ENCODE measurements around the gene CDCA7L. TPM values are rescaled to one million over a fixed set of nuclear protein-coding genes. Genes with fewer than 3 reads are reported as not detected.
"Not testable (repeated sequence)": the region's sequence is repeated elsewhere in the genome, so short reads cannot be mapped to it uniquely, and the experiment has no call there.

CDCA7L gene
- total RNA-seq, 4 donors from 2014 or later: 0.88 to 6.7 (median 1.8) TPM

DNA sequence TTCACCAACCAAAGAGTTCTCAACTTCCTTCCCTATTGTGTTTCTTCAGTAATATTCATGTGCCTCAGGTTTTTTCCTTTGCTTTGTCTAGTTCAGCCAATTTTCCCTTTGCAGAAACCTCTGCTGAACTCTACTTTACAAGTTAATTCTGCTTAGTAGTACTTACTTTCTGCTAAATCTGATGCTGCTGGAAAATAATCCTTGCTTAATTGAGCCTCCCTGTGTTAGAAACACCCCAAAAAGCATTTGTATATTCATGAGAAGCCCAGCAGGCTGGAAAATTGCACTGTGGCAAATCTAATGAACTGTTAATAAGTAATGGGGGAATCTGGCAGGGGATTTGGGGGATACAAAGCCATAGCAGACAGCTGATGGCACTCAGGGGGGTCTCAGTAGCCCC, 78.5 kb downstream of the CDCA7L start:
- Histone ChIP-seq H3K27ac (no peak overlapping the region), H3K27me3 (no peaks in the 10 kb centered on the region), H3K9me3 (no peaks in the 10 kb centered on the region), H3K4me3 (no peak overlapping the region), H3K36me3 (no peaks in the 10 kb centered on the region), H3K4me1 (no peaks in the 10 kb centered on the region)
- in situ Hi-C loops (cut with MboI; ENCODE audit: low sequenced_read_pairs in 4 of 4) (no loop called here), intact Hi-C loops (cut with DNase I; ENCODE audit: low total_unique reads) (no loop called here)
- TF ChIP-seq, protein P1, sequence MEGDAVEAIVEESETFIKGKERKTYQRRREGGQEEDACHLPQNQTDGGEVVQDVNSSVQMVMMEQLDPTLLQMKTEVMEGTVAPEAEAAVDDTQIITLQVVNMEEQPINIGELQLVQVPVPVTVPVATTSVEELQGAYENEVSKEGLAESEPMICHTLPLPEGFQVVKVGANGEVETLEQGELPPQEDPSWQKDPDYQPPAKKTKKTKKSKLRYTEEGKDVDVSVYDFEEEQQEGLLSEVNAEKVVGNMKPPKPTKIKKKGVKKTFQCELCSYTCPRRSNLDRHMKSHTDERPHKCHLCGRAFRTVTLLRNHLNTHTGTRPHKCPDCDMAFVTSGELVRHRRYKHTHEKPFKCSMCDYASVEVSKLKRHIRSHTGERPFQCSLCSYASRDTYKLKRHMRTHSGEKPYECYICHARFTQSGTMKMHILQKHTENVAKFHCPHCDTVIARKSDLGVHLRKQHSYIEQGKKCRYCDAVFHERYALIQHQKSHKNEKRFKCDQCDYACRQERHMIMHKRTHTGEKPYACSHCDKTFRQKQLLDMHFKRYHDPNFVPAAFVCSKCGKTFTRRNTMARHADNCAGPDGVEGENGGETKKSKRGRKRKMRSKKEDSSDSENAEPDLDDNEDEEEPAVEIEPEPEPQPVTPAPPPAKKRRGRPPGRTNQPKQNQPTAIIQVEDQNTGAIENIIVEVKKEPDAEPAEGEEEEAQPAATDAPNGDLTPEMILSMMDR (IDR thresholded peaks at IDR 0.05 in 4 of 5, conservative IDR thresholded peaks at IDR 0.05 in 1 of 5): no peak
- TF ChIP-seq POLR2A (IDR thresholded peaks at IDR 0.05): no peak
- no peak for ATAC-seq
- DNase-seq: no peak

DNA sequence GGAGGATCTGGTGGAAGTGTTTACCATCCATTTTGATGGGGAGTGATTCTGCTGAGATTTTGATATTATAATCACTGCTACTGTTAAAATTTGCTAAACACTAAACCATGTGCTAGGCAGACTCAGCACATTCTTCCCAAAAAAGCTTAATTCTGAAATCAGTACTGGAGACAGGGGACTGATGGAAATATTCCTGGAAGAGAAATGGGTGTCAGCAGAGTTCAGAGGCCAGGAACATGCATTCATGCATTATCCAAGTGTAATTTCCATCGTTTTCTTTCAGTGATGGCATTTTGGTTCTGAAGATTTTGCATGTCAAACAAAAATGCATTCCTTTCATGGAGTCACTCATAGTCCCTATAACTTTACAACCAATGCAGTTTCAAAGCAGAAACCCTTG, 79.0 kb downstream of the CDCA7L start:
- Histone ChIP-seq H3K4me3 (no peak overlapping the region), H3K27ac (no peak overlapping the region), H3K27me3 (no peaks in the 10 kb centered on the region), H3K36me3 (no peaks in the 10 kb centered on the region), H3K4me1 (no peaks in the 10 kb centered on the region), H3K9me3 (no peaks in the 10 kb centered on the region)
- DNase-seq (no peak), ATAC-seq (no peak)
- TF ChIP-seq POLR2A (IDR thresholded peaks at IDR 0.05): no peak
- TF ChIP-seq, protein P1 (IDR thresholded peaks at IDR 0.05 in 4 of 5, conservative IDR thresholded peaks at IDR 0.05 in 1 of 5): no peak
- in situ Hi-C loops (cut with MboI; ENCODE audit: low sequenced_read_pairs in 4 of 4) (no loop called here), intact Hi-C loops (cut with DNase I; ENCODE audit: low total_unique reads) (no loop called here)

DNA sequence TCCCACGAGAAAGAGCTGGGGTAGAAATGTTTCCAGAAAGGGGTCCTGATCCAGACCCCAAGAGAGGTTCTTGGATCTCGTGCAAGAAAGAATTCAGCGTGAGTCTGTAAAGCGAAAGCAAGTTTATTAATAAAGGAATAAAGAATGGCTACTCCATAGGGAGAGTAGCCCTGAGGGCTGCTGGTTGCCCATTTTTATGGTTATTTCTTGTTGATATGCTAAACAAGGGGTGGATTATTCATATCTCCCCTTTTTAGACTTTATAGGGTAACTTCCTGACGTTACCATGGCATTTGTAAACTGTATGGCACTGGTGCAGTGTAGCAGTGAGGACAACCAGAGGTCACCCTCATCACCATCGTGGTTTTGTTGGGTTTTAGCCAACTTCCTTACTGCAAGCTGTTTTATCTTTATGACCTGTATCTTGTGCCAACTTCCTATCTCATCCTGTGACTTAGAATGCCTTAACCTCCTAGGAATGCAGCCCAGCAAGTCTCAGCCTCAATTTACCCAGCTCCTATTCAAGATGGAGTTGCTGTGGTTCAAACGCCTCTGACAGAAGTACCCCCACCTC, 80.0 kb downstream of the CDCA7L start:
- intact Hi-C loops (cut with DNase I; ENCODE audit: low total_unique reads); H3K36me3 ChIP-seq; H3K27me3 ChIP-seq; H3K4me1 ChIP-seq; in situ Hi-C loops (cut with MboI; ENCODE audit: low sequenced_read_pairs in 4 of 4); DNase-seq; ATAC-seq; H3K27ac ChIP-seq; H3K9me3 ChIP-seq; H3K4me3 ChIP-seq: not testable (repeated sequence)

DNA sequence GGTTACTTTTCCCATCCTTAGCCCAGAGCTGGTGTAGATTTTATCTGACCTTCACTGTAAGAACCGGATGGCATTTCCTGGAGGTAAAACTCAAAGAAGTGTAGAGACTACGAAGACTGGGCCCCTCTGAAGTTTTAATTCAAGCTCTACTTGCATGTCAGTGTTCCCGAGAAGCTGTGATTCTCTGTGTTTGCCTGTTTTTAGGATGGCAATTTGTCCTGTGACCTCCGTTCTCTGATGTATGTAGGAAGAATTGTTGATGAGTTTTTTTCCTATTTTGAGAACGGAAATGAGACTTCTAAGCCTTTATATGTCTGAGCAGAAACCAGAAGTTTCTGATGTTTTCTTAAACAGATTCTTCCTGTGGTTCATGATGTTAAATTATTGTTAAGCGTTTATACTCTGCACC, 94.1 kb downstream of the CDCA7L start:
- H3K4me1 ChIP-seq: no peaks in the 10 kb centered on the region
- no peaks in the 10 kb centered on the region for H3K36me3 ChIP-seq
- no peak for DNase-seq
- no peaks in the 10 kb centered on the region for H3K9me3 ChIP-seq
- no peak for ATAC-seq
- no peak for TF ChIP-seq POLR2A (IDR thresholded peaks at IDR 0.05)
- TF ChIP-seq, protein P1 (IDR thresholded peaks at IDR 0.05 in 4 of 5, conservative IDR thresholded peaks at IDR 0.05 in 1 of 5): no peak
- H3K27ac ChIP-seq: no peak overlapping the region
- intact Hi-C loops (cut with DNase I; ENCODE audit: low total_unique reads): no loop called here
- no peaks in the 10 kb centered on the region for H3K27me3 ChIP-seq
- in situ Hi-C loops (cut with MboI; ENCODE audit: low sequenced_read_pairs in 4 of 4): no loop called here
- H3K4me3 ChIP-seq: no peak overlapping the region

Measured in gastrocnemius medialis (tissue), 4 donors.